DMS114 treated with DMSO at 0.1 percent for 48 hours (cell line): ENCODE data around the gene SLC35F3.
"Not testable (repeated sequence)": the region's sequence is repeated elsewhere in the genome, so short reads cannot be mapped to it uniquely, and the experiment has no call there.

ENCODE experiments used
- DNase-seq: peaks from one replicate; lab custom pipeline; 2025; ENCODE audit not compliant: unreplicated experiment; lab: John Stamatoyannopoulos, UW

SLC35F3 gene

DNA sequence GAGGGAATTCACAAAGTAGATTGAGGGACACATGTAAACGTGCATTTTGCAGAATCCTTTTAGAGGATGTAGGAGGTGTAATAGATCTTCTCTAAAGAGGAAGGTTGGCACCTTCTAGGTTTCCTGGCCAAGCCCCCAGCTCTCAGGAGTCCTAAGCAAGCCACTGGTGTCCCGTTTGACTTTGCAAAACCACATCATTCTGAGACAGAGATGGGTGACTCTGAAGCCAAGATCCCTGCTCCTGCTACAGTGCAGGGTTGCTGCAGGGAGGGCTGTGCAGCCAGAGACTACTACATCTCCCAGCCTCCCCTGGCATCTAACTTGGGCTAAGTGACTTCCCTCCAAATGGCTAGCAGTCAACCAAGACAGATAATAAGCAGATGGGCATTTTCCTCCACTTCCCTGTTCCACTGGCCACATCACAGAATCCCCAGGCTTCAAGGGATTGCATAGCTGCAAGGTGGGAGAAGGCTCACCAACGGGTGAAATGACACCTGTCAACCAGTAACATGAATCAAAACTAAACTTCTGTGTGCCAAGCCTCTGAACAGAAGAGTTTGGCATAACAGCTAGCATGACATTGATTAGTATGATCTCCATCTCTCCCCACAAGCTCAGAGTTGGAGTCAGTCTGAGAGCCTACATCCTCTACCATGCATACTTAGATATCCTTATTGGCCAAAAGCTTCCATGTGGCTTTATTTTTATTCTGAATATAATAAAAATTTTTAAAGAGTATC lies 339.2 kb downstream of the SLC35F3 start:
- no peak for DNase-seq

DNA sequence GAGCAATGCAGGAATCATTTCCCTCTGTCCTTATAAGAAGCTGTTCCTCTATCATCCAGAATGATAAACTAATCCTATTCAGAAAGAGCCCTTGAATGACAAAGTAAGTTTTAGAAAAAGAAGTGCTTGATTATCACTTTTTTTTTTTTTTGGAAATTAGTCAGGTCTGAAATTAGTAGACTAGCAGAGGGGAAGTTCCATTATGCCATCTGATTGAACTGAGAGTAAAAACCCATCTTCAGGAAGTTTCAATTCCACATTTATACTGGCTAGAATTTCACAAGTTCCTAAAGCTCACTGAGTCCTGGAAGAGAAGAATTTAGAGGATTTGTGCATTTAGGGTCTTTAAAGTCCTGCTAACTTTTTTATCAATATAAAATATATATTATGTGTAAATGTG lies 340.0 kb downstream of the SLC35F3 start:
- DNase-seq: no peak

DNA sequence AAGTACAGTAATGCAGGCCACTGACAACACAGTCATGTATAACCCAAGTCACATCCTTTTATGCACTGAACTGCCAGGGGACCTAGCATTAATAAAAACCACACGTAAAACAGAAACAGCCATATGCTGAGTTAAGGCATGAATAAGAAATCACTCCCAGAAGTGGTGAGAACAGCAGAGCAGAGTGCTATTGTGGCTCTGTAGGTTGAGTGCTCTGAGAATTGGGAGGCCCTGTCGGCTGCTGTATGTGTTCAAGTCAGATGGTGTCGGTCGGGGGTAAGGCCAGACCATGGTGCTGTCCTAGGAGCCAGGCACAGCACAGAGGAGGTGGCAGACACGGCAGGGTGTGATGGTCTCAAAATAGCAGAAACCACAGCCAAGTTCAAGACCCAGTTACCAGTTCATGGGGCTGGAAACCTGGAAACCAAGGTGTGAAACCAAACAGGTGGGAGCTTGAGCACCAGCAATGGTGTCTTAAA lies 342.2 kb downstream of the SLC35F3 start:
- DNase-seq: no peak

DNA sequence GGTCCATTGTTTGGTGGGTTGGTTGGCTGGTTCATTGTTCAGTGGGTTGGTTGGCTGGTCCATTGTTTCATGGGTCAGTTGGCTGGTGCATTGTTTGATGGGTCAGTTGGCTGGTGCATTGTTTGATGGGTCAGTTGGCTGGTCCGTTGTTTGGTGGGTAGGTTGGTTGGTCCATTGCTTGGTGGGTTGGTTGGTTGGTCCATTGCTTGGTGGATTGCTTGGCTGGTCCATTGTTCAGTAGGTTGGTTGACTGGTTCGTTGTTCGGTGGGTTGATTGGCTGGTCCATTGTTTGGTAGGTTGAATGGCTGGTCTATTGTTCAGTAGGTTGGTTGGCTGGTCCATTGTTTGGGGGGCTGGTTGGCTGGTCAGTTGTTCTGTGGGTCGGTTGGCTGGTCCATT lies 343.3 kb downstream of the SLC35F3 start:
- DNase-seq: not testable (repeated sequence)

DNA sequence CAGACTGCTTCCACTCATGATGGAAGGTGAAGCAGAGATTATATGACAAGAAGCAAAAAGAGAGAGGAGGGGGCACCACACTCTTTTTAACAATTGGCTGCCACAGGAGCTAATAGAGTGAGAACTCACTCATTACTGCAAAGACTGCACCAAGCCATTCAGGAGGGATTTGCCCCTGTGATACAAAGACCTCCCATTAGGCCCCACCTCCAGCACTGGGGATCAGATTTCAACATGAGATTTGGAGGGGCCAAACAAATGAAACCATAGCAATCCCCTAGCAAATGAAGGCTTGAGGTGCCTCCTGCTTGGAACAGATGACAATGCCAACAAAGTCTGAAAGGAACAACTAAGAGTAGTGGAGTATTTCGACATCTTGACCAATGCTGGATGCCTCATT lies 346.3 kb downstream of the SLC35F3 start:
- DNase-seq: no peak

DNA sequence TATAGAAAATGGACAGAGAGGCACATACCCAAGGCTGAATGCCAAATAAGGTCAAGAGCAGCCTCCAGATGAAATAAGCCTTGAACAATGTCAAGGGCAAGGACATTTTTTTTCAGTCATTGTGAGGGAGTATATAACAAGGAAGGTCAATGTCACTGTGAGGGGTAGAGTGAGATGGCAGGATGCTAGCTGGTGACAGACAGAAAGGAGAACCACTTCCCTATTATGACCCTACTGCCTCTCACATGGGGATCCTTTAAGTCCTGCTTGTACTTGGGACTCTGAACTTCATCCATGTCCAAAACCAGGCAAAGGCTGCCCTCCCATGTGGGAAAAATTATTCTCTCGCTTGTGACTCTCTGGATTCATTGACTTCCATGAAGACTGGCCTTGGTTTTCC lies 349.3 kb downstream of the SLC35F3 start:
- no peak for DNase-seq

DNA sequence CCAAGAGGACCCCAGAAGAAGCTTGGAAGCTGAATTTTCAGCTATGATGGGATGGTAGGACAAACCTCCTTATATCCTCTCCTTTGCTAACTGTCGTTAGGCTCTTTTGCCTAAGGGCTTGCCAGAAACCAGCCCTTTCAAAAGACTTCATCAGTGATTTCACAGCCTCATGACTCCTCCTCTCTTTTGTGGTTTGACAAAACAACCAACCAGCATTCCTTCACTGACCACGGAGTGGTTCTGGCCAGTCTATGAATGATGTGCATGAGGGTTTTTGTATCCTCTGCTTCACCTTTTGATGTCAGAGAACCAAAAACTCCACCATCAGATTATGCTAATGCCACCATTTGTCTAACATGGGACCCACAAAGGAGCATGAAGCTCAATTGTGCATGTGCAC lies 351.9 kb downstream of the SLC35F3 start:
- no peak for DNase-seq

DNA sequence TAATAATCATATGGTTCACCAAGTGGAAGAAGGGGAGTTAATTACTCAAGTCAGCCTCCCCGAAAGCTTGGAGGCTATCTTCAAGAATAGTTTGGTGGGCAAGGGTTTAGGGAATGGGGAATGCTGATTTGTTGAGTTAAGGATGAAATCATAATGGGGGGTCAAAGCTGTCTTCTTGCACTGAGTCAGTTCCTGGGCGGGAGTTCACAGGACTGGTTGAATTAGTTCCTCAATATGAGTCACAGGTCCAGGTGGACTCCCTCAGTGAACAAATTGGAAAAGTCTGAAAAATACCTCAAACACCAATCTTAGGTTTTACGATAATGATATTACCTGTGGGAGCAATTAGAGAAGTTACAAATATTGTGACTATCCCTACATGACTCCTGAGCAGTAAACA lies 353.6 kb downstream of the SLC35F3 start:
- DNase-seq: no peak

DNA sequence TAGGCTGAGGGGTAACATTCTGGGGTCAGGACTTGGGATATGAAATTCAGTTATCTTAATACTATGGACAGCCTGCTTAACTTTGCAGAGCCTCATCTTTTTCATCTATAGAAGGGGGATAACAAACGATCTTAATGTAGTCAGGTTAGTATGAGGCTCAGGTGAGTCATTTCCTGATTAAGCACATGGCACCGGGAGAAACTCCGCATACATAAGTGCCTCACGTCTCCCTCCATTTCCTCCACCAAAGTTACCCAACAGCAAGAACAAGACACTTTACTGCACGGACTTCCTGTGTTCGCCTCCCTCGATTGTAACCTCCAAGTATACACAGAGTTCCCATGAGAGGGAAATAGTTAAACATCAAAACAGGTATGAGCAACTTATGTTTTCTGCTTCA lies 356.1 kb downstream of the SLC35F3 start:
- DNase-seq: no peak

DNA sequence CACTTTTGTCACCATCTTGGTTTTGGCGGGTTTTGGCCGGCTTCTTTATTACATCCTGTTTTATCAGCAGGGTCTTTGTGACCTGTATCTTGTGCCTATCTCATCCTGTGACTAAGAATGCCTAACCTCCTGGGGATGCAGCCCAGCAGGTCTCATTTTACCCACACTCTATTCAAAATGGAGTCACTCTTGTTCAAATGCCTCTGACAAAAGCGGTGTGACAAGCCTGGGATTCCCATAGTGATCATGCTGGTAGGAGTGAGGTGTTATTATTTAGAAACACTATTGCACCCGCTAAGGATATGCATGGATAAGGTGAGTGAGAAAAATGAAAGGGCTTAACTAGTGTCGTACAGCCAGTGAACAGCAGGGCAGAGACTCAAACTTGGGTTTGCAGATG lies 357.1 kb downstream of the SLC35F3 start:
- no peak for DNase-seq

DNA sequence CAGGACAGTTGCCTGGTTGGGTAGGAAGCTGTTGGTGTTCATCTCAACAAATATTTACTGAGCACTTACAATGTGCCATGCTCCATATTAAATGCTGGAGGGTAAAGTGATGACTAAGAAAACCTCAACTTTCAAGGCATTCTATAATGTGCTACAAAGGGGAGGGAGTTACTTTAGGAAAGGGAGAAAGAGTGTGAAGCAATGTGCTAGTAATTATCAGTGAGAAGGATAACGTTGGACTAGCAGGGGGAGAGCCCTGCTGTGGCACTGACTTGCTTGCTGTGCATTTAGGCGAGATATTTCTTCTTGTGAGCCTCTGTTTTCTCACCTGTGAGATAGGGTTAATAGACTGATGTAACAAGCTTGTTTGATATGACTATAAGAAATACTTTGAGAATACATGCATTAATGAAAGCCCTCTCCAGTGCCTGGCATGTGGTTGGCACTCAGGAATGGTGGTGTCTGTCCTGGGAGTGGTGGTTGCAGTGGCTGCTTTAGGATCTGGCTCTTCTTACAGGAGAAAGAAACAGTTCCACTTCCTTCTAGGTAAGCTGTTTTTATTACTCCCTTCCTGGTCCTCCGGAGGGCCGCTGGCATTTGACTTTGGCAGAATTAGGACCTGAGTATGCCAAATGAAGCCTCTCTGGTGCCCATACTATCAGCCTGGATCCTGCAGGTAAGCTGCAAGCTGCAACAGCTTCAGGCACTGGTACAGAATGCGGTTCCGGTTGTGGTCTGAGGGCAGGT lies 357.7 kb downstream of the SLC35F3 start:
- no peak for DNase-seq

DNA sequence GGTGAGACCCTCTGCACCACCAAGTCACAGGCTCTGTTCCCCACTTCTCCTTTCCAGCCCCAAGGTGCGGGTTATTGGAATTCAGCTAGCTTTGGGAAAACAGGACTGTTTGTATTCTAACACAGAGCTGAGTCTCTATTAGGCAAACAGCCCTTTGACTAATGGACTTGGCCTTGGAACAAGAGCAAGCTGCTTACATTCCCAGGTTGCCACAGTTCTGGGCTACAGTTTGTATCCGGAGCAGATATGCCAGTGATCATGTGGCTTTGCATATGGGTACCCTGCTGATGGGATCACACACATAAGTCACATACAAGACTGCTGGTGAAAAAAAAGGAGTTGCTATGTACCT lies 358.3 kb downstream of the SLC35F3 start:
- no peak for DNase-seq

DNA sequence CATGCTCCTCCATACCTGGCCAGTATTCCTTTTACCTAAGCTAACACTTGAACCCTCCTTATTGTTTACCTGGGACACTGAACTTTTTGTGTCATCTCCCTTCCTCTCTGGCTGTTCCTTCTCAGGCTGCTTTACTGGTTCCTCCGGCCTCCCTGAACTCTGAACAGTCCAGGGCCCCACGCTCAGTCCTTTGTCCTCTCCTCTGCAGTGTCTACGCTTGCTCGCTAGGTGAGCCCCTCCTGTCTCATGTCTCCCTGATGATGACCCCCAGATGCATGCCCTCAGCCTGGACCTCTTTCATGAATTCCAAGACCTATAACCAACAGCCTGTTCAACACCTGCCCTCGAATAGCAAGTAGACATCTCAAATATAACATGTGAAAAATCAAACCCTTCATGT lies 360.4 kb downstream of the SLC35F3 start:
- no peak for DNase-seq

DNA sequence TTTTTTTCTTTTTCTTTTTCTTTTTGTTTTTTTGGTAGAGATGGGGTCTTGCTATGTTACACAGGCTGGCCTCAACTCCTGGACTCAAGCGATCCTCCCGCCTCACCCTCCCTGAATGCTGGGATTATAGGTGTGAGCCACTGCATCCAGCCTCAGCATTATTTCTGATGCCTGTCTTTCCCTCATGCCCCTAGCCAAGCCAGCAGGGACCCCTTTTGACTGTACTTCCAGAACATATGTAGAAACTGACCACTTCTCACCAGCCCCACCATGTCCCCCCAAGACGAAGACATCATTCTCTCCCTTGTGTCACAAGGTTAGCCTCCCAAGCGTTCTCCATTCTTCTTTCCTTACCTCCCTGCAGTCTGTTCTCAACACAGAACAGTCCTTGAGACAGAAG lies 360.8 kb downstream of the SLC35F3 start:
- no peak for DNase-seq

DNA sequence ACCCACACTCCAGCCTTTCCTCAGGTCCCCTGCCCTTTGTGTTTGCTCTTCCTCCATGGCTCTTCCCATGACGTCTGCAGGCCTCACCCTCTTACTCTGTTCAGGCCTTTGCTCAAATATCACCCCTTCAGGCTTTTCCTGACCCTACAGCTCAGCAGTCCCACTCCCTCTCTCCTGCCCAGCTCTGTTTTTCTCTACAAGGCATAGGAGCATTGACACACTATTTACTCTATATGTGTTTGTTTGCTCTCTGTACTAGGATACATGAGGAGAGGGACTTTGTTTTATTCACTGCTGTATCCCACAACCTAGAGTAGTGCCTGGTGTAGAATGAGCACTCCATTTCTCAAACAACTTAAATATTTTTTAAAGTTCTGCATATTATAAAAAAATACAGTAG lies 361.4 kb downstream of the SLC35F3 start:
- no peak for DNase-seq

DNA sequence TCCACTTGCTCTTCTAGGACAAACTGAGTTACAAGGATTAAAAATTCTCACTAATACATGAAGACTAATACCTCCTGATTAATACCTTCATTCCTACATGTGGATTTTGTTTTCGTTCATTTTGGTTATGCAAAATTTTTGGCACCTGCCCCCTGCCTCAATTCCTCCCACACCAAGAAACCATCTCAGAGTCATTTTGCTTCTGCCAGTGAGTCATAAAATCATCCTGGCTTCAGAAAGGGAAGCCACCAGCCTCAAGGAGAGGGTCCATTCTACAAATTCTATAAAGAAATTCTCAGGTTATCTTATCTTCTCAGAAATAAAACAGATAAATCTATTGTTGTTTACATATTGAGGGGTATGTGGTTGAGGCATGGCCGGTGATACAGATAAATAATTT lies 365.6 kb downstream of the SLC35F3 start:
- no peak for DNase-seq

DNA sequence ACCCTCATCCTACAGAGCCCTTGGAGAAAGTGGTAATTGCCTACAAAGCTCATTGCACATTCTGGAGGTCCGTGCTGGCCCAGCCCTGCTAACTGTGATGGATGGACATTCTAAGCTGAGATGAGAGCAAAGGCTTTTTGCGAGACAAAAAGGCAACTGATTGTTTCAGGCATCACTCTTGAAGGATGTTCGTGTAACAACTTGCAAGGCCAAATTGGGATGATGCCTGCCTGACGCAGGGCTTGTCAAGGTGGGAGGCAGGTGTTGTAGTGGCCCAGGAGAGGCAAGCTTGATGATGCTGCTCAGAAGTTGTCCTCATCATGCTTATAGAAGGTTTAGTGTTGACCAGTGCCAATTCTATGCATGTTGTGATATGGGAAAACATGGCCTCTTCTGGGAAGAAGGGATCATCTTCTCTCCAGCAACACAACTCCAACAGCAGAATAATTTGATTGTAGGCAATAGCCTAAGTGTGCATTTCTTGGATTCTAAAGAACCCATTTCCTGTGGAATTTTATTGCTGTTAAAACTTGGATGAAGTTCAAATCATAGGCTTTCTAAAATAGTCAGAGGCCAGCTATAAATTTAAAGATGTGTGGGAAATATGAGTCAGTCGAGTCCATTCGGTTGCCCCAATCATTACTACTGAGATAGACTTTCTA lies 366.2 kb downstream of the SLC35F3 start:
- no peak for DNase-seq

DNA sequence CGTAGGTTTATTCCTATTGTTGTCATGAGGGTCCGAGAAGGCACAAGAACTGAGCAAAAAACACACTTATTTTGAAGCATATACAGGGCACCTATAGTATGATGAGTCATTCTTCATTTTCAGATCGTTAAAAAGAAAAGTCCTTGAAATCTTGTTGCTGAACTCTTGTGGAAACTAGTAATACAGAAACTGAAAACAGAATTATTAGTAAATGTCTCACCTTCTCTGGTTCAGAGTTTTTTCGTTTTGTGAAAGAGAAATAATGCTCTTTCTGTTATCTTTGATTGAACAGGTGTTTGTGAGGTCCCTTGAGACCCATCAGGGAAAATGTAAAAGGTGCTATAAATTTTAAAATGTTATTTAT lies 366.7 kb downstream of the SLC35F3 start:
- DNase-seq: no peak

DNA sequence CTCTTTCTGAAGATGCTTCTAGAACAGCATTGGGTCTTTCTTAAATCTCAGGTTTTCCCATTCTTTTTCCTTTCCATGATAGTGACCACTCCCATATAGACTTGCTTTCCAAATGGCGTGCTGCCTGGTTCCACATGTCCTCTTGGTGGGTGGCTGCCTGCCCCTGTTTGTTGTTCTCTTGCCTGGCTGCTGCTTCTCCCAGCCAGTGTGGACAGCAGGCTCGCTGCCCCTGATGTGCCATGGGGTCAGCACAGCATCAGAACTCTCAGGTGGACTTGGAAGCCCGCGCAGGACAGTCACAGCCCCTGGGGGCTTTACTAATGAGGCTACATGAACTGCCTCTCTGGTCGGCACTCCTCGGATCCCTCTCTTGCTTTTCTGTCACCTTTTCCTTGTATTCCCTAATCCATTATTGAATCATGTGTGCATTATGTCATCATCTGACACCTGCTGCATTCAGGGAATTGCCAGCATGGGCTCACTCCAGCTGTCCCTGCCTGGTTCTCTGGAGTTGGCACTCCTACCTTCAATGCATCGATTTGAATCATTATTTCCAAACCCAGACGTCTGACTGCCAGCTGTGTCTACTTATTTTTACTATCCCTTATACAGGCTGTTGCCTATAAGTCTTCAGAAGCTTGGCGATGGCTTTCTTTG lies 368.3 kb downstream of the SLC35F3 start:
- no peak for DNase-seq

DNA sequence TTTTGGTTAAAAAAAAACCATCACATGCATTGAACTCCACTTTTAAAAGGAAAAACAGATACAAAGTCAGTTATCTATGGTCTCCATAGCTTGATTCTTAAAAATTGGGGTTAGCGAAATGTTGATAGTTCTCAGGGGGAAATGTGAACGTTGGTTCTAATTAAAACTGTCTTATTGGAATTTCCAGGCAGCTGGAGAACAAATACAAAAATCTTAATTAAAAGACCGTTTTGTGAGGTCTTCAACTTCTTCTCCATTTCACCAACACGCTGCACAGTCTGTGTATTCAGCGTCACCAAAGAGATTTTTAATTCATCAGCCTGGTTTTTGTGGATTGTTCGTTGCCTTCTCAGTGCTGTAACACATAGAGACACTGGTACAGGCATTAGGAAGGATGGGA lies 369.5 kb downstream of the SLC35F3 start:
- DNase-seq: no peak

DNA sequence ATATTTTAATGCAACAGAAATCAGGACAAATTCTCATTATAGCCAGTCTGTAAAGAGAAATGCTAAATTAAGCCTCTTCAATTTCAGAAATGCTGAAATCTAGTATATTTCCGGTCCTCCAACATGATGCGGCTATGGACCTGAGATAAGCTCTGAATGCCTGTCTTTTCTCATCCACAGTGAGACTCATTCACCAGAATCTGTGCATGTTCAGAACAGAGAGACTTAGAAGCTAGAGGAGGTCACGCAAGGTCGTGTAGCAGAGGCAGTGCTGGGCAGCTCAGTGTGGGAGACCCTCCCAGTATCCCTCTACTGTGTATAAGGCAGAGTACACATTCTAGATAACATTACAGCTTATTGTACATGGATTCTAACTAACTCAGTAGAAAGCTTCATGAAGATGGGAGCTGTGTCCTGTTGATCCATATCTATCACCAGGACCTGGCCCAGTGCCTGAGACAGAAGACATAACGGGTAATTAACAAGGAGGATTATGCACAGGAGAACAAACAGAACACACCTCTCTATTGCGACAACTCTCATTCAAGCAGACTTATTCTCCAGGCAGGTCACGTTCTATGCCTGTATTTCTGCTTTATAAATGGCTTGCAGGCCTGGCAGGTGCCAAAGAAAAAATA lies 371.8 kb downstream of the SLC35F3 start:
- no peak for DNase-seq
